K562 (cell line): Measurements from ENCODE around the gene OPTN. TPM values are rescaled to one million over a fixed set of nuclear protein-coding genes. Genes with fewer than 3 reads are reported as not detected.

Experiments
- ATAC-seq: fragments of 200-7000 bp; cut with Tn5 transposase; 3 replicates; pipeline ENCODE4 v1.9.1; 2020; ENCODE audit warnings: moderate library complexity
- BruUV-seq: library from RNA; stranded (reverse); fragments of 400-500 nt; replicated peaks from 2 replicates; lab custom pipeline; 2021; lab: Mats Ljungman, UMichigan
- CTCF ChIA-PET: fragments of 300-600 bp; formaldehyde crosslinking; extraction: SDS; loops from one replicate; lab custom pipeline; 2021; ENCODE audit warnings: low intra/inter-chr PET ratio; lab: Yijun Ruan, JAX
- POLR2A ChIA-PET: fragments of 300-600, 350-650 bp; sonication (Branson Sonifier 250); formaldehyde crosslinking; extraction: SDS; loops from one replicate; lab custom pipeline; 2021; ENCODE audit warnings: antibody characterized with exemption, inconsistent platforms; lab: Yijun Ruan, JAX
- DNase-seq, 4 experiments: peaks; one replicate each; pipeline versions ENCODE4 v3.0.0 to v3.0.0-alpha.2; 2011 to 2018; ENCODE audit warnings: low spot score in 3 of 4, mixed read lengths in 3 of 4; ENCODE audit errors: extremely low read depth in 1 of 4
- FAIRE-seq: peaks from 2 replicates; lab custom pipeline; 2011; peaks lifted over from hg19 to GRCh38; lab: Jason Lieb, UNC
- H2AFZ ChIP-seq: 2 replicates; pipeline ENCODE4 v1.6.0; 2011; ENCODE audit warnings: low read depth, low read length, control low read depth, inconsistent platforms
- H3K27ac ChIP-seq: fragments of 200-600 bp; 3 replicates; pipeline ENCODE4 v1.8.0; 2011; ENCODE audit warnings: low read depth, mild to moderate bottlenecking, control low read depth, inconsistent platforms, low read length, moderate library complexity, mixed read lengths; ENCODE audit errors: extremely low read depth
- H3K27me3 ChIP-seq, 2 experiments: fragments of 300-600 bp in 1 of 2; 2 replicates in 1 of 2; 3 replicates in 1 of 2; pipeline versions ENCODE4 v1.6.0 to v1.8.0; 2011; ENCODE audit warnings: inconsistent platforms in 2 of 2, low read length in 2 of 2, mild to moderate bottlenecking in 1 of 2, mixed read lengths in 1 of 2, moderate library complexity in 1 of 2; ENCODE audit not compliant: control insufficient read depth in 2 of 2, insufficient read depth in 2 of 2
- H3K36me3 ChIP-seq: fragments of 300-600 bp; 3 replicates; pipeline ENCODE4 v1.8.0; 2011; ENCODE audit warnings: mild to moderate bottlenecking, low read length, inconsistent platforms; ENCODE audit not compliant: control insufficient read depth, insufficient read depth
- H3K4me1 ChIP-seq, 2 experiments: fragments of 200-600 bp in 1 of 2; replicated peaks in 1 of 2; 2 replicates in 1 of 2; 3 replicates in 1 of 2; pipeline versions ENCODE4 v1.5.1 to v1.8.0; 2011; ENCODE audit warnings: inconsistent platforms in 2 of 2, low read length in 2 of 2, mild to moderate bottlenecking in 1 of 2, mixed read lengths in 1 of 2, moderate library complexity in 1 of 2; ENCODE audit not compliant: control insufficient read depth in 2 of 2, insufficient read depth in 2 of 2
- H3K4me2 ChIP-seq: 2 replicates; pipeline ENCODE4 v1.6.1; 2011; ENCODE audit warnings: low read length, control low read depth, inconsistent platforms, mixed read lengths; ENCODE audit not compliant: insufficient read depth
- H3K4me3 ChIP-seq: fragments of 200-600 bp; sonication (generic), shearing (Covaris generic); 2 replicates; pipeline ENCODE4 v1.5.1; 2016; ENCODE audit warnings: control low read depth, inconsistent platforms
- H3K79me2 ChIP-seq: fragments of 200-600 bp; 3 replicates; pipeline ENCODE4 v1.8.0; 2011; ENCODE audit warnings: low read length, inconsistent platforms; ENCODE audit not compliant: control insufficient read depth, insufficient read depth
- H3K9ac ChIP-seq, 2 experiments: 2 replicates each; pipeline versions ENCODE4 v1.6.0 to v1.6.1; 2011; ENCODE audit warnings: low read depth in 2 of 2, low read length in 2 of 2, control low read depth in 1 of 2, inconsistent platforms in 1 of 2, mild to moderate bottlenecking in 1 of 2, mixed read lengths in 1 of 2; ENCODE audit not compliant: insufficient read depth in 1 of 2
- H3K9me1 ChIP-seq: one replicate; pipeline ENCODE4 v1.6.0; 2011; ENCODE audit warnings: inconsistent platforms, mild to moderate bottlenecking, low read length, moderate library complexity; ENCODE audit not compliant: control insufficient read depth, insufficient read depth
- H3K9me3 ChIP-seq: replicated peaks from 2 replicates; pipeline ENCODE4 v1.5.1; 2011; ENCODE audit warnings: low read depth, low read length, inconsistent platforms; ENCODE audit not compliant: control insufficient read depth, insufficient read depth
- H4K20me1 ChIP-seq: replicated peaks from 2 replicates; pipeline ENCODE4 v1.6.1; 2011; ENCODE audit warnings: low read length, inconsistent platforms, mixed read lengths; ENCODE audit not compliant: control insufficient read depth, insufficient read depth
- CSDE1 ChIP-seq, 2 experiments: fragments of 450-650 bp; IDR thresholded peaks; 2 replicates each; pipeline ENCODE4 v1.6.1; 2016; ENCODE audit warnings: mild to moderate bottlenecking in 1 of 2
- HDAC1 ChIP-seq, 2 experiments: fragments of 450-650 bp; IDR thresholded peaks; 2 replicates each; pipeline ENCODE4 v1.6.1; 2016 to 2017; ENCODE audit warnings: inconsistent platforms in 1 of 2, mild to moderate bottlenecking in 1 of 2, moderate library complexity in 1 of 2
- L3MBTL2 ChIP-seq: fragments of 450-650 bp; IDR thresholded peaks from 2 replicates; pipeline ENCODE4 v1.6.1; 2016; ENCODE audit warnings: mild to moderate bottlenecking, moderate library complexity
- MCM7 ChIP-seq, 2 experiments: fragments of 450-650 bp; IDR thresholded peaks; 2 replicates each; pipeline ENCODE4 v1.6.1; 2016 to 2018
- POLR3A ChIP-seq: IDR thresholded peaks from 2 replicates; pipeline ENCODE4 v1.6.1; 2011; ENCODE audit warnings: borderline replicate concordance, mild to moderate bottlenecking, moderate library complexity; ENCODE audit not compliant: insufficient read length, insufficient read depth; ENCODE audit errors: extremely low read depth
- PTBP1 ChIP-seq: fragments of 200-400 bp; formaldehyde crosslinking; IDR thresholded peaks from 2 replicates; pipeline ENCODE4 v1.6.1; 2017; ENCODE audit warnings: low read depth, low read length
- PURB ChIP-seq: sonication (generic); formaldehyde crosslinking; IDR thresholded peaks from 2 replicates; pipeline ENCODE4 v1.9.0; 2021; ENCODE audit warnings: low read depth, mild to moderate bottlenecking, missing genetic modification reagents
- REST ChIP-seq, 2 experiments: fragments of 450-650 bp; formaldehyde crosslinking in 1 of 2; IDR thresholded peaks; 2 replicates each; pipeline versions ENCODE4 v1.4.0 to v1.6.1; 2014 to 2020; ENCODE audit warnings: mild to moderate bottlenecking in 2 of 2, borderline replicate concordance in 1 of 2, low read depth in 1 of 2
- RUNX1 ChIP-seq: sonication (generic); IDR thresholded peaks from 2 replicates; pipeline ENCODE4 v1.6.1; 2016; ENCODE audit warnings: antibody characterized with exemption, low read depth
- SLC30A9 ChIP-seq: fragments of 250-450 bp; sonication (Bioruptor Pico); IDR thresholded peaks from 2 replicates; pipeline ENCODE4 v1.8.0; 2022; ENCODE audit warnings: mild to moderate bottlenecking, moderate library complexity
- SREBF1 ChIP-seq: fragments of 150-350 bp; IDR thresholded peaks from 2 replicates; pipeline ENCODE4 v1.6.1; 2014; ENCODE audit warnings: antibody characterized with exemption, low read depth, low read length, borderline replicate concordance
- TAL1 ChIP-seq: fragments of 450-650 bp; IDR thresholded peaks from 2 replicates; pipeline ENCODE4 v1.6.1; 2016; ENCODE audit warnings: mild to moderate bottlenecking
- U2AF2 ChIP-seq: fragments of 200-400 bp; formaldehyde crosslinking; optimal IDR thresholded peaks from 2 replicates; pipeline ENCODE3; 2017; ENCODE audit warnings: low read depth, mild to moderate bottlenecking, low read length
- WGBS: fragments of 100-300 bp; shearing (Covaris generic); methylation state at CpG from one replicate; pipeline ENCODE4 v1.1.6; 2016; ENCODE audit warnings: low coverage, mixed read lengths; ENCODE audit not compliant: insufficient coverage; ENCODE audit errors: missing lambda C conversion rate; 5-methylcytosine and 5-hydroxymethylcytosine counted together
- in situ Hi-C: fragments of 300-500 bp; cut with MboI; formaldehyde crosslinking; loops from 4 replicates; pipeline ENCODE4 v1.15.0; 2018; ENCODE audit warnings: inconsistent platforms, mixed read lengths
- intact Hi-C: fragments of 100-400 bp; cut with micrococcal nuclease; formaldehyde crosslinking; loops from 2 replicates; pipeline ENCODE4 v1.14.2; 2022
- polyA plus RNA-seq, 8 experiments: library from polyadenylated mRNA; depleted of rRNA in 4 of 8; stranded (reverse) in 5 of 8; unstranded in 3 of 8; fragments of >200 nt; fragmentation: Nextera tagmentation in 2 of 8; fragmentation: Illumina TruSeq in 1 of 8; extraction: Ambion mirVana in 2 of 8; extraction: Trizol in 1 of 8; gene quantifications; 2 replicates each; pipeline versions ENCODE4 v1.2.1 to v1.2.3, GENCODE V29; 2011 to 2014; ENCODE audit warnings: inconsistent platforms in 1 of 8, missing spikeins in 1 of 8
- total RNA-seq, 7 experiments: library from RNA; depleted of rRNA in 6 of 7; stranded (reverse); fragments of >200 nt in 6 of 7; fragmentation: Illumina TruSeq in 2 of 7; extraction: Trizol in 2 of 7; gene quantifications; 2 replicates each; pipeline versions ENCODE4 v1.2.1 to v1.2.3, GENCODE V29; 2011 to 2021; ENCODE audit warnings: low replicate concordance in 1 of 7
- TF ChIP-seq, protein P1 (sequence below): sonication (generic); formaldehyde crosslinking; IDR thresholded peaks from 2 replicates; pipeline ENCODE4 v1.8.0; 2022; ENCODE audit warnings: mild to moderate bottlenecking, low read depth, missing genetic modification reagents

Gene OPTN
- total and polyA plus RNA-seq, 9 of the 15 experiments (the other 6 are each of a cell fraction or from before 2014, with no cell fraction given) = 2.2 to 6.8 (median 5.0) TPM

DNA sequence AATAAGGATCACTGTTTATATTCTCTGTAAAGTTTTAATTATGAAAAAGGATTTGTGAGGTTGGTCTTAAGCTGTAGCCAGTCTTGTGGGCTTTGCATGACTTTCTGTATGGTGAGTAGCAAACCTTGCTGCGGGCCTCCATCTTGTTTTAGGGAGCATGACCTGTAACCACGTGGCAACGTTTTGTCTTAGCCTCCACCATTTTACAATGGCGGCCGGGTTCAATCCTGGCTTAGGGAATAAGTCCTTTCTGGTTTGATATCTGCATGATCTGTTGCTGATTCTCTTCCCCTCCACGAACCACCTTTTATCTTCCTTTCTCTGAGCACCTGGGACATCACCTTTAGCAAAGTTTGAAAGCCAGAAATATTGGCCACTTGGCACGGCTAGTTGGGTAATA lies 32.5 kb upstream of the OPTN start:
- Histone ChIP-seq H3K36me3 (no peaks in the 10 kb centered on the region), H3K79me2 (no peaks in the 10 kb centered on the region), H3K27me3 (no peaks in the 10 kb centered on the region; a peak in 2 of 5 replicates), H4K20me1 (no peaks in the 10 kb centered on the region), H3K4me1 (no peaks in the 10 kb centered on the region), H3K9me3 (no peaks in the 10 kb centered on the region), H3K4me3 (no peak overlapping the region), H3K9ac (no peak overlapping the region), H3K4me2 (no peak overlapping the region), H3K27ac (no peak overlapping the region), H3K9me1 (no peaks in the 10 kb centered on the region), H2AFZ (peak overlapping the region; percentile 35; the same call in 1 of the 2 replicates)
- ATAC-seq (no peak), FAIRE-seq (no peak), DNase-seq (no peak)
- no TSS peak for BruUV-seq
- in situ Hi-C loops = no loop called here
- 3% methylated on average over 7 of the region's 7 CpGs for WGBS
- ChIA-PET CTCF (no interaction called here), POLR2A (no interaction called here)
- intact Hi-C loops = no loop called here
- TF ChIP-seq CSDE1 (IDR thresholded peaks at IDR 0.05) (no peak), REST (IDR thresholded peaks at IDR 0.05; ENCODE audit: borderline replicate concordance) (no peak), REST (CRISPR knock-in tag; IDR thresholded peaks at IDR 0.05; ENCODE audit: low read depth) (no peak), L3MBTL2 (no peak), RUNX1 (no peak), POLR3A (no peak), SREBF1 (no peak), PURB (CRISPR knock-in tag) (no peak), HDAC1 (IDR thresholded peaks at IDR 0.05) (no peak), SLC30A9 (CRISPR knock-in tag) (no peak), PTBP1 (no peak), MCM7 (IDR thresholded peaks at IDR 0.05) (no peak), TAL1 (no peak), U2AF2 (no peak)
- TF ChIP-seq, protein P1, sequence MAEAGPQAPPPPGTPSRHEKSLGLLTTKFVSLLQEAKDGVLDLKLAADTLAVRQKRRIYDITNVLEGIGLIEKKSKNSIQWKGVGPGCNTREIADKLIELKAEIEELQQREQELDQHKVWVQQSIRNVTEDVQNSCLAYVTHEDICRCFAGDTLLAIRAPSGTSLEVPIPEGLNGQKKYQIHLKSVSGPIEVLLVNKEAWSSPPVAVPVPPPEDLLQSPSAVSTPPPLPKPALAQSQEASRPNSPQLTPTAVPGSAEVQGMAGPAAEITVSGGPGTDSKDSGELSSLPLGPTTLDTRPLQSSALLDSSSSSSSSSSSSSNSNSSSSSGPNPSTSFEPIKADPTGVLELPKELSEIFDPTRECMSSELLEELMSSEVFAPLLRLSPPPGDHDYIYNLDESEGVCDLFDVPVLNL (CRISPR knock-in tag) = no peak
